Measurements from ENCODE around the gene PARVA.

Gene PARVA

GRCh38 chr11:12399355-12399754 lies 22.0 kb downstream of the PARVA start:
- TF ChIP-seq CTCF (IDR thresholded peaks at IDR 0.05; ENCODE audit: low read depth, low read length) = no peak
- H3K4me3 ChIP-seq (ENCODE audit: low read depth, low read length) = no peak overlapping the region

GRCh38 chr11:12402025-12402424 lies 24.7 kb downstream of the PARVA start:
- no peak overlapping the region for H3K4me3 ChIP-seq (ENCODE audit: low read depth, low read length)
- no peak for TF ChIP-seq CTCF (IDR thresholded peaks at IDR 0.05; ENCODE audit: low read depth, low read length)

GRCh38 chr11:12402691-12403120 lies 25.3 kb downstream of the PARVA start:
- TF ChIP-seq CTCF (IDR thresholded peaks at IDR 0.05; ENCODE audit: low read depth, low read length) = no peak
- no peak overlapping the region for H3K4me3 ChIP-seq (ENCODE audit: low read depth, low read length)

GRCh38 chr11:12403122-12403996 lies 26.0 kb downstream of the PARVA start:
- no peak for TF ChIP-seq CTCF (IDR thresholded peaks at IDR 0.05; ENCODE audit: low read depth, low read length)
- H3K4me3 ChIP-seq (ENCODE audit: low read depth, low read length) = no peak overlapping the region

GRCh38 chr11:12403997-12404350 lies 26.6 kb downstream of the PARVA start:
- no peak overlapping the region for H3K4me3 ChIP-seq (ENCODE audit: low read depth, low read length)

GRCh38 chr11:12404436-12404835 lies 27.1 kb downstream of the PARVA start:
- H3K4me3 ChIP-seq (ENCODE audit: low read depth, low read length) = no peak overlapping the region
- no peak for TF ChIP-seq CTCF (IDR thresholded peaks at IDR 0.05; ENCODE audit: low read depth, low read length)

More at GRCh38 chr11:12403997-12404350, 26.6 kb downstream of the PARVA start:
- no peak for TF ChIP-seq CTCF (IDR thresholded peaks at IDR 0.05; ENCODE audit: low read depth, low read length)

- no peak for TF ChIP-seq CTCF (IDR thresholded peaks at IDR 0.05; ENCODE audit: low read depth, low read length)
- no peak overlapping the region for H3K4me3 ChIP-seq (ENCODE audit: low read depth, low read length)
Observed at GRCh38 chr11:12408156-12408770, 30.9 kb downstream of the PARVA start.

Measured in WI38 (cell line).